ENCODE measurements around the gene ANK3.

GRCh38 chr10:60405172-60405571 lies 15.5 kb upstream of the ANK3 start:
- TF ChIP-seq POLR2AphosphoS5 (IDR thresholded peaks at IDR 0.05; ENCODE audit: insufficient read depth, low read depth, low read length) (no peak), CTCF (IDR thresholded peaks at IDR 0.05; ENCODE audit: extremely low read depth in 1 of 2, insufficient read depth in 1 of 2, low read depth in 1 of 2, low read length in 2 of 2) (no peak), MAX (IDR thresholded peaks at IDR 0.05; ENCODE audit: insufficient read depth, insufficient read length) (no peak), POLR2A (IDR thresholded peaks at IDR 0.05; ENCODE audit: low read depth, low read length) (no peak), GATA2 (IDR thresholded peaks at IDR 0.05; ENCODE audit: insufficient read depth, insufficient read length, low read depth, low read length) (no peak), EZH2 (IDR thresholded peaks at IDR 0.05; ENCODE audit: borderline replicate concordance, low read depth, low read length, severe bottlenecking) (no peak)
